Neuronal stem cell (in vitro differentiated cells): ENCODE measurements around the gene FLAD1. TPM values are rescaled to one million over a fixed set of nuclear protein-coding genes. Genes with fewer than 3 reads are reported as not detected.
A peak's percentile ranks its signal among the peaks of the same experiment; 100 is the strongest.

ENCODE experiments used
- DNase-seq: peaks from one replicate; pipeline ENCODE4 v3.0.0-alpha.2; 2013; ENCODE audit warnings: low spot score
- H2AFZ ChIP-seq: one replicate; pipeline ENCODE4 v1.6.1; 2013; ENCODE audit warnings: mild to moderate bottlenecking, low read length, inconsistent platforms
- H2AK5ac ChIP-seq: 2 replicates; pipeline ENCODE4 v1.6.1; 2013; ENCODE audit warnings: low read depth, mild to moderate bottlenecking, inconsistent platforms, low read length, moderate library complexity, mixed read lengths
- H2BK120ac ChIP-seq: 2 replicates; pipeline ENCODE4 v1.6.1; 2013; ENCODE audit warnings: low read depth, mild to moderate bottlenecking, inconsistent platforms, low read length, moderate library complexity, mixed read lengths
- H2BK12ac ChIP-seq: one replicate; pipeline ENCODE4 v1.6.1; 2013; ENCODE audit warnings: low read length, inconsistent platforms
- H2BK15ac ChIP-seq: 2 replicates; pipeline ENCODE4 v1.6.1; 2013; ENCODE audit warnings: mild to moderate bottlenecking, low read length, inconsistent platforms, mixed read lengths
- H2BK5ac ChIP-seq: one replicate; pipeline ENCODE4 v1.6.1; 2013; ENCODE audit warnings: inconsistent platforms, mild to moderate bottlenecking, low read length, moderate library complexity
- H3K14ac ChIP-seq: one replicate; pipeline ENCODE4 v1.6.1; 2013; ENCODE audit warnings: low read length, inconsistent platforms
- H3K18ac ChIP-seq: 2 replicates; pipeline ENCODE4 v1.6.1; 2013; ENCODE audit warnings: low read length, inconsistent platforms
- H3K23ac ChIP-seq: 2 replicates; pipeline ENCODE4 v1.6.1; 2013; ENCODE audit warnings: low read depth, mild to moderate bottlenecking, mixed read lengths, low read length, inconsistent platforms; ENCODE audit not compliant: poor library complexity
- H3K27ac ChIP-seq: replicated peaks from 3 replicates; pipeline ENCODE4 v1.5.1; 2013; ENCODE audit warnings: low read length, inconsistent platforms
- H3K27me3 ChIP-seq, 3 experiments: 2 replicates each; pipeline ENCODE4 v1.6.1; 2013; ENCODE audit warnings: low read length in 3 of 3, mild to moderate bottlenecking in 2 of 3, inconsistent platforms in 1 of 3, low read depth in 1 of 3, mixed read lengths in 1 of 3, moderate library complexity in 1 of 3; ENCODE audit not compliant: control insufficient read depth in 3 of 3, insufficient read depth in 3 of 3
- H3K36me3 ChIP-seq, 2 donors: replicated peaks in 1 of 2; 2 replicates each; pipeline ENCODE4 v1.6.1; 2013; ENCODE audit warnings: low read length in 2 of 2; ENCODE audit not compliant: control insufficient read depth in 2 of 2, insufficient read depth in 2 of 2
- H3K4ac ChIP-seq: 2 replicates; pipeline ENCODE4 v1.6.1; 2013; ENCODE audit warnings: inconsistent platforms, mild to moderate bottlenecking, low read length, moderate library complexity
- H3K4me1 ChIP-seq, 2 donors: 1 replicate in 1 of 2; 2 replicates in 1 of 2; pipeline ENCODE4 v1.6.1; 2013; ENCODE audit warnings: low read length in 2 of 2, low read depth in 1 of 2; ENCODE audit not compliant: control insufficient read depth in 2 of 2, insufficient read depth in 1 of 2
- H3K4me2 ChIP-seq: one replicate; pipeline ENCODE4 v1.6.1; 2013; ENCODE audit warnings: mild to moderate bottlenecking, low read length, inconsistent platforms; ENCODE audit not compliant: insufficient read depth, poor library complexity, severe bottlenecking
- H3K4me3 ChIP-seq, 2 donors: 2 replicates each; pipeline ENCODE4 v1.5.1; 2013; ENCODE audit warnings: low read length in 2 of 2, mild to moderate bottlenecking in 2 of 2, inconsistent platforms in 1 of 2, moderate library complexity in 1 of 2
- H3K79me1 ChIP-seq: one replicate; pipeline ENCODE4 v1.6.1; 2013; ENCODE audit warnings: low read depth, mild to moderate bottlenecking, inconsistent platforms, low read length, moderate library complexity
- H3K9ac ChIP-seq: one replicate; pipeline ENCODE4 v1.6.1; 2013; ENCODE audit warnings: mild to moderate bottlenecking, low read depth, low read length, inconsistent platforms; ENCODE audit not compliant: poor library complexity
- H3K9me3 ChIP-seq, 2 donors: replicated peaks in 1 of 2; 2 replicates each; pipeline versions ENCODE3 to v1.6.1; 2013; ENCODE audit warnings: low read length in 2 of 2, mild to moderate bottlenecking in 2 of 2, inconsistent platforms in 1 of 2, low read depth in 1 of 2, mixed read lengths in 1 of 2, moderate library complexity in 1 of 2; ENCODE audit not compliant: control insufficient read depth in 2 of 2, insufficient read depth in 1 of 2
- H4K8ac ChIP-seq: one replicate; pipeline ENCODE4 v1.6.1; 2013; ENCODE audit warnings: low read depth, mild to moderate bottlenecking, inconsistent platforms, low read length, moderate library complexity
- H4K91ac ChIP-seq: one replicate; pipeline ENCODE4 v1.6.1; 2013; ENCODE audit warnings: low read length, low read depth, mild to moderate bottlenecking, inconsistent platforms; ENCODE audit not compliant: poor library complexity
- WGBS, 2 donors: extraction: QIAGEN DNeasy Blood & Tissue Kit; methylation state at CpG; one replicate each; pipeline ENCODE4 v1.1.7; 2013; ENCODE audit warnings: missing lambda C conversion rate in 2 of 2, mixed read lengths in 1 of 2; ENCODE audit not compliant: insufficient read length in 2 of 2, insufficient replicate concordance in 1 of 2; ENCODE audit errors: extremely low coverage in 2 of 2; 5-methylcytosine and 5-hydroxymethylcytosine counted together
- small RNA-seq: library from polyadenylated mRNA; stranded (forward); fragments of <200 nt; extraction: miRNeasy Mini kit (QIAGEN cat#:217004); gene quantifications from one replicate; pipeline ENCODE3, GENCODE V24; 2013; ENCODE audit not compliant: insufficient read depth

FLAD1 gene

GRCh38 chr1:155039308-155039669 lies 56.1 kb downstream of the FLAD1 start:
- H3K9me3 ChIP-seq = peaks cover 0 to 3% of the 10 kb centered on the region in 2 donors
- H2BK12ac ChIP-seq = no peak overlapping the region
- no peaks in the 10 kb centered on the region for H3K79me1 ChIP-seq
- no peak for DNase-seq
- no peak overlapping the region for H3K18ac ChIP-seq
- H3K4me1 ChIP-seq = peaks cover 2 to 9% of the 10 kb centered on the region in 2 donors
- no peaks in the 10 kb centered on the region for H3K36me3 ChIP-seq
- no peak overlapping the region for H2AFZ ChIP-seq
- H2BK15ac ChIP-seq = no peak overlapping the region
- no peak overlapping the region for H3K14ac ChIP-seq
- no peak overlapping the region for H3K9ac ChIP-seq
- no peak overlapping the region for H2BK5ac ChIP-seq
- H2BK120ac ChIP-seq = no peak overlapping the region
- no CpG with 5 or more reads among the region's 4 CpGs for WGBS, 2 donors
- H3K4me2 ChIP-seq = no peak overlapping the region
- no peak overlapping the region for H3K4me3 ChIP-seq
- no peak overlapping the region for H3K27ac ChIP-seq
- no peak overlapping the region for H3K4ac ChIP-seq
- no peaks in the 10 kb centered on the region for H3K27me3 ChIP-seq
- H4K8ac ChIP-seq = no peak overlapping the region
- no peak overlapping the region for H3K23ac ChIP-seq
- H2AK5ac ChIP-seq = no peak overlapping the region
- H4K91ac ChIP-seq = peak overlapping the region; percentile 70

GRCh38 chr1:155040358-155041093 lies 57.4 kb downstream of the FLAD1 start:
- peaks cover 10 to 17% of the 10 kb centered on the region in 2 donors for H3K4me1 ChIP-seq
- no peak overlapping the region for H3K4ac ChIP-seq
- H3K4me2 ChIP-seq = no peak overlapping the region
- no peak overlapping the region for H3K18ac ChIP-seq
- no peak for DNase-seq
- H2BK12ac ChIP-seq = no peak overlapping the region
- H3K9me3 ChIP-seq = peaks cover 0 to 3% of the 10 kb centered on the region in 2 donors
- H3K79me1 ChIP-seq = no peaks in the 10 kb centered on the region
- no peak overlapping the region for H4K91ac ChIP-seq
- H2BK5ac ChIP-seq = no peak overlapping the region
- H2AFZ ChIP-seq = no peak overlapping the region
- WGBS, 2 donors = no CpG with 5 or more reads among the region's 14 CpGs
- H2BK15ac ChIP-seq = no peak overlapping the region
- H2BK120ac ChIP-seq = peak overlapping the region; percentile 4
- H3K4me3 ChIP-seq = no peak overlapping the region
- no peak overlapping the region for H2AK5ac ChIP-seq
- H3K14ac ChIP-seq = no peak overlapping the region
- no peak overlapping the region for H3K9ac ChIP-seq
- no peaks in the 10 kb centered on the region for H3K36me3 ChIP-seq
- H3K27me3 ChIP-seq = no peaks in the 10 kb centered on the region
- no peak overlapping the region for H4K8ac ChIP-seq
- no peak overlapping the region for H3K27ac ChIP-seq
- no peak overlapping the region for H3K23ac ChIP-seq

Small RNAs within 50 kb of the gene (small RNA-seq; reads per million reads assigned to genes)
- gene MIR4258 = not detected
- gene RF00017 = not detected
